Measurements from ENCODE around the gene PTH1R.
A peak's percentile ranks its signal among the peaks of the same experiment; 100 is the strongest.

PTH1R gene

DNA sequence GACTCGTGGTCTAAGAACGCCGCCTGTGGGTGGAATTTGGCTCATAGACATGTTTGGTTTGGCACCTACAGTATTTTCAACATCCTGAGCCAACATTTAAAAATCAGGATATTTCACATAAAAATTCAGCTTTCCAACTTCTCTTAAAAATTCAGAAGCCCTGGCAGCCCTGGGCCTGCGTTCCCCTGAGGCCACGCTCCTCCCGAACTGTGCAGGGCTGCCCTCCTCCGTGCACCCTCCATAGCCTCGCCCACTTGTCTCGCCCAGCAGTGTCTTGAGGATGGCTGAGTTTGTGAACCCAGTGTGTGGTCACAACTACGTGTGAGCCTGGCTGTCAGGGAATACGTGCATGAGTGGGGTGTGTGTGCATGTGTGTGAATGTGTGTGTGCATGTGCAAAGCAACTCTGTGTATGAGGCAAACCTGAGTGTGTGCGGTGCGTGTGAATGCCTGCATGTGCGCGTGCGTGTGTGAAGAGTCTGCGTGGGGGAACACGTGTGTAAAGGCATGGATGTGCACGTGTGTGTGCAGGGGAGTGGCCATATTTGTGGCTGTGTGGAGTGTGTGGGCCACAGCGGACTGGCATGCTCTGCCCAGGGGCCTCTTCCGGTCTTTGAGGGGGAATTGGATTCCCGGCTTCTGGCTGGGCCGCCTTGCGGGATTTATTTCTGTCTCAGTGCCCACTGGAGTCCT, 30.9 kb downstream of the PTH1R start:
- peak; percentile 39; the same call in 1 of the 2 replicates for TF ChIP-seq RAD21 (IDR thresholded peaks at IDR 0.05; ENCODE audit: low read depth)
- no peak for TF ChIP-seq CREB1 (IDR thresholded peaks at IDR 0.05; ENCODE audit: low read depth)

- TF ChIP-seq TEAD4 (IDR thresholded peaks at IDR 0.05) (no peak), EGR1 (IDR thresholded peaks at IDR 0.05) (no peak), EP300 (IDR thresholded peaks at IDR 0.05; ENCODE audit: borderline replicate concordance) (no peak), CEBPB (IDR thresholded peaks at IDR 0.05) (no peak), MAX (IDR thresholded peaks at IDR 0.05) (no peak), ZBTB7A (IDR thresholded peaks at IDR 0.05; ENCODE audit: low read depth) (no peak), CREB1 (IDR thresholded peaks at IDR 0.05; ENCODE audit: low read depth) (no peak), REST (IDR thresholded peaks at IDR 0.05; ENCODE audit: low read depth) (no peak), TCF12 (IDR thresholded peaks at IDR 0.05; ENCODE audit: low read depth) (no peak), TAF1 (IDR thresholded peaks at IDR 0.05; ENCODE audit: low read depth) (no peak), YY1 (IDR thresholded peaks at IDR 0.05; ENCODE audit: low read depth) (no peak), RAD21 (IDR thresholded peaks at IDR 0.05; ENCODE audit: low read depth) (no peak), FOXM1 (IDR thresholded peaks at IDR 0.05; ENCODE audit: borderline replicate concordance, low read depth) (no peak), NFIC (IDR thresholded peaks at IDR 0.05) (no peak)
- TF ChIP-seq, protein P1, sequence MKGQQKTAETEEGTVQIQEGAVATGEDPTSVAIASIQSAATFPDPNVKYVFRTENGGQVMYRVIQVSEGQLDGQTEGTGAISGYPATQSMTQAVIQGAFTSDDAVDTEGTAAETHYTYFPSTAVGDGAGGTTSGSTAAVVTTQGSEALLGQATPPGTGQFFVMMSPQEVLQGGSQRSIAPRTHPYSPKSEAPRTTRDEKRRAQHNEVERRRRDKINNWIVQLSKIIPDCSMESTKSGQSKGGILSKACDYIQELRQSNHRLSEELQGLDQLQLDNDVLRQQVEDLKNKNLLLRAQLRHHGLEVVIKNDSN (IDR thresholded peaks at IDR 0.05) = no peak
Observed at GRCh38 chr3:46908986-46909534, 31.5 kb downstream of the PTH1R start.

- TF ChIP-seq TEAD4 (IDR thresholded peaks at IDR 0.05) (no peak), TCF12 (IDR thresholded peaks at IDR 0.05; ENCODE audit: low read depth) (no peak), YY1 (IDR thresholded peaks at IDR 0.05; ENCODE audit: low read depth) (no peak), EGR1 (IDR thresholded peaks at IDR 0.05) (no peak), MAX (IDR thresholded peaks at IDR 0.05) (peak; percentile 39; the same call in 1 of the 2 replicates), REST (IDR thresholded peaks at IDR 0.05; ENCODE audit: low read depth) (no peak), NFIC (IDR thresholded peaks at IDR 0.05) (no peak; the same call in 1 of the 2 replicates), EP300 (IDR thresholded peaks at IDR 0.05; ENCODE audit: borderline replicate concordance) (no peak), RAD21 (IDR thresholded peaks at IDR 0.05; ENCODE audit: low read depth) (peak; percentile 91), CREB1 (IDR thresholded peaks at IDR 0.05; ENCODE audit: low read depth) (no peak), ZBTB7A (IDR thresholded peaks at IDR 0.05; ENCODE audit: low read depth) (0 out of 2 replicates have a peak, but pooled peaks have one; percentile 60)
- TF ChIP-seq, protein P1 (IDR thresholded peaks at IDR 0.05) = peak; percentile 73
Observed at GRCh38 chr3:46909535-46910161, 32.1 kb downstream of the PTH1R start.

DNA sequence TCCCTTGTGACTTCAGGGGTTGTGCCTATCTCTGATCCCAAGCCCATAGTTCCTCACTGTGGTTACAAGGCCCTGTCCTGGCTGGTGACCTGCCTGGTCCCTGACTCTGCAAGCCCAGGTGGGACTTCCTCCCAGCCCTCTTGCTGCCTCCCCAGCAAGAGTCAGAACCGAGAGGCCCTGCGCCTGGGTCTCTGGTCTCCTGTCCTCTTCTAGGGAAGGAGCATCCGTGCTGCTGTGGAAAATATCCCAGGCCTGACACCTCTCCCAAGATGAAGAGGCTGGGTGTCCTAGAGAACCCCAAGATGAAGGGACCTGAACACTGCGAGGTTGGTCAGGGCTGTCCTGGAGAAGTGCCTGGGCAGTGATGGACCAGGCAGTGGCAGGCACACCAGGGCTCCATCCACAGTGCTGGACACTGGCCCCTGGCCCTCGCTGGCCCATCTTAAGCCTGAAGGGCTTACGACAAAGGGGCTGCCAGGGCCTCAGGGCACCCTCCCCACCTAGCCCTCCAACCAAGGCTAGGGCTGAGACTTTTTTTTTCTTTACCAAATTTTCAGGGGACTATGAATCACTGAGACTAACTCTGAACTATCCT, 32.7 kb downstream of the PTH1R start:
- no peak for TF ChIP-seq REST (IDR thresholded peaks at IDR 0.05; ENCODE audit: low read depth)

Measured in Ishikawa (cell line).